CD4-positive, alpha-beta T cell treated with Interleukin-12 subunit alpha and Interleukin-12 subunit beta, for 1 hour (primary cell): ENCODE results near the gene TM6SF1.
"Not testable (repeated sequence)": the region's sequence is repeated elsewhere in the genome, so short reads cannot be mapped to it uniquely, and the experiment has no call there.

Source experiments
- DNase-seq: peaks from one replicate; pipeline ENCODE4 v3.0.0-alpha.2; 2020

Gene TM6SF1

DNA sequence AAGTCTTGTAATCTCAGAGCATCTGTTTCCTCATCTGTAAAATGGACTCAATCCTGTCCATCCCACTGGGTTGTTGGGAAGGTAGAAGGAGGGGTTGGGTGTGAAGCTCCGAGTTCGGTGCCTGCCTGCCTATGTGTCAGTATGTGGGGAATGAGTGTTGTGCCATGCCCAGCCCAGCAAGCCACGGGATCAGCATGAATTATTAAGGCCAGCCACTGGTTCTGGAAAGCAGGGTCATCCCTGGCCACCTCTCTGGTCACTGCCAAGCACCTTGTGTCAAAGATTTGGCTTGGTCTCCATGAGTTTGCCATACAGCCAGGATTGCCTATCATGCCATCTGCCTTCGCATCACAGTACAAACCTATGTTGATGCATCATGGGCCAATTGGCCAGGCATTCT lies 11.5 kb downstream of the TM6SF1 start:
- DNase-seq = no peak

DNA sequence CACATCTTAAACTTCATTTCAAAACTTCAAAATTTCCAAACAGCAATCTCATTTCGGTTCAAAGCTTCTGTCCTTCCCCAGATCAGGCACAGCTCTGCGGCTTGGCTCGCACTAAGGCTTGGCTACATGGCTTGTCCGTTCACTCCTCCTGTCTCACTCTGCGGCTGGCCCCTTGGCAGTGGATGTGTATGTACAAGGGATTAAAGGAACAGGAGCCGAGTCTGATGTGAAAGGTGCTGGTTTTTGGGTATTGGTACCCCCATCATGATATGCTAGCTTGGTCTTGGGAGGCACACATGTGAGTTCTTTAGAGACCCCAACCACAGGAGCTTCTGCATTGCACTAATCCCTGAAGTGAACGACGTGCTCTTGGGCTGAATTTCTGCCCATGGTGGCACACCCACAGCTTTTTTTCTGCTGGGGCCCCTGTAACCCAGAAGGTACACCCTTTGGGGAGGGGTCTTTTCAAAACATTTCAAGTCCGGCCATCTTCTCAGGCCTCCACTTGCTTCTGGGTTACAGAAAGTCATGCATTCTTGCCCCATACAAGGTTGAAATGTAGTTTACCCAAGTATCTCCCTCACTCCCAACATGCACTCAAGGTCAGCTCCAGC lies 12.6 kb downstream of the TM6SF1 start:
- DNase-seq = no peak

GRCh38 chr15:83123529-83123928 lies 16.1 kb downstream of the TM6SF1 start:
- no peak for DNase-seq

- DNase-seq = no peak
Measured at GRCh38 chr15:83127547-83128150, 20.2 kb downstream of the TM6SF1 start.

DNA sequence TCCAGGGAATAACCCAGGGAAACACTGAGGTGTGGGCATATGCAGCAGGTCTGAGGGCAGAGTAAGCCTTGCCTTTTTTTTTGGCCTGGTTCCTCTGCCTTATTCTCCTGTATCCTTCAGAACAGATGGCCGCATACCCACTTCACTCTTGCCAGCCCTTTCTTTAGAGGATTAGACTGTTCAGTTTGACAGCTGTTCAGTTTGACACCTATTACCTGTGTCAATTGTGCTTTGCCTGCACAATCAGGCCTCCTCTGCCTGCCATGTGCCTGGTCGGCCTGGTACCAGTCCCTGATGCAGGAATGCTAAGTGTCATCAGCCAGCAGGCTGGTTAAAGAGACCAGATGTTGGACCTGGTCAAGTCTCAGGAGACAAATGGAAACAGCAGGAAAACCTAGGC lies 22.3 kb downstream of the TM6SF1 start:
- no peak for DNase-seq

DNA sequence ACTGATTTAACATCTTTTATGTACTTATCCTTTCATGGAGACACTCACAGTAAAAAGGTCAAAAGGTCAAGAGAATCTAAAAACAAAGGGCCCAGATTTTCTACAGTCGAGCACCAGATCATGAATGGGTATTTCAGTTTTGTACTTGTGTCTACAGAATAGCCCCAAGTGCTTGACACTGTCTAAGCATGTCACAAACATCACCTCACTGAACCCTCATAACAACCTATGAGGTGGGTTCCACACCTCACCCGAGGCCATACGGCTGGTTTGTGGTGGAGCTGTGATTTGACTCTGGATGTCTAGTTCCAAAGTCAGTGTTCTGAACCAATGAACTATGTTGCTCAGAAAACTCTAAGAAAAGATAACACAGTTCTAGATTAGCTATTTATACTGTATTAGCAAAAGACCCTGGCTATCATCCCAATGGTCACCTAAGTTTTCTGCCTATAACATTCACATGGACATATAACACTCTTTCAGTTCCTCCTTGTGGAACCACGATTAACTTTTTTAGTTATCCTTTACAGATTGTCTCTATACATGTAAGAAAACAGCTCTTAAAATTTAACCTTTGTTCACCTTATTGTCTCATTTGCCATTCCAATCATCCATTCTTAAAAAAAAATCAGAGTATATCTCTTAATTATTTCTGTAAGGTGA lies 25.5 kb downstream of the TM6SF1 start:
- DNase-seq = no peak

DNA sequence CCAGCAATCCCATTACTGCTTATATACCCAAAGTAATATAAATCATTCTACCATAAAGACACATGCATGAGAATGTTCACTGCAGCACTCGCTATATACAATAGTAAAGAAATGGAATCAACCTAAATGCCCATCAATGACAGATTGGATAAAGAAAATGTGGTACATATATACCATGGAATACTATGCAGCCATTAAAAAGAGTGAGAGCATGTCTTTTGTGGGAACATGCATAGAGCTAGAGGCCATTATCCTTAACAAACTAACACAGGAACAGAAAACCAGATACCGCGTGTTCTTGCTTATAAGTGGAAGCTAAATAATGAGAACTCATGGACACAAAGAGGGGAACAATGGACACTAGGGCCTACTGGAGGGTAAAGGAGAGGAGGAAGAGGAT lies 34.7 kb downstream of the TM6SF1 start:
- not testable (repeated sequence) for DNase-seq

- DNase-seq = no peak
Measured at GRCh38 chr15:83144771-83145170, 37.3 kb downstream of the TM6SF1 start.

DNA sequence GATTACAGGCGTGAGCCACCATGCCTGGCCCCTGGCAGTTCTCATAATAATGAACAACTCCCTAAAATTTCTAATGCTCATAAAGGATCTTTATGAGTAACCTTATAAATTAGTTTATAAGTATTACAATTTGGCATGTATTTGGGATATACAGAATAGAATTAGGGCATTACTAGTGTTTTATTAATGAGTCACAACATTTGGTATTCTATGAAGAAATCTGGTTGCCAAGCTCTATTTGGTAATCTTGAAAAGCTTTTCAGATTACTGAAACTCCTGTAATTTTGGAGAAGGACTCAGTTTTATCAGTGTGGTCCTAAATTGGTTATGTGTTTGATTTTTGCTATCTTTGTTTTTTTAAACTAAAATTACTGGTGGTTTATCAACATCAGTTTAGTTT lies 45.8 kb downstream of the TM6SF1 start:
- no peak for DNase-seq

- DNase-seq = no peak
Measured at GRCh38 chr15:83155942-83156341, 48.5 kb downstream of the TM6SF1 start.

DNA sequence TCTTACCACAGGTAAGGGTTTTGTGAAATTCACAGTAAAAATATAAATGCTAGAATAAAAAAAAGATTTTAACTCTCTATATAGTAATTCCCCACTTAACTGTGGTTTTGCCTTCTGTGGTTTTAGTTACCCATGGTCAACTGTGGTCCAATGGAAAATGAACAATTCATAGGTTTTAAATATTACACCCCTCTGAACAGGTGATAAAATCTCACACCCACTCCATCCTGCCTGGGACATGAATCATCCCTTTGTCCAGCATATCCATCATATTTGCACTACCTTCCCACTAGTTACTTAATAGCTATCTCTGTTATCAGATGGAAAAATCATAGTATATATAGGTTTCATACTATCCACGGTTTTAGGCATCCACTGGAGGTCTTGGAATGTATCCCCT lies 50.9 kb downstream of the TM6SF1 start:
- no peak for DNase-seq

- DNase-seq = no peak
Measured at GRCh38 chr15:83160741-83161140, 53.3 kb downstream of the TM6SF1 start.

DNA sequence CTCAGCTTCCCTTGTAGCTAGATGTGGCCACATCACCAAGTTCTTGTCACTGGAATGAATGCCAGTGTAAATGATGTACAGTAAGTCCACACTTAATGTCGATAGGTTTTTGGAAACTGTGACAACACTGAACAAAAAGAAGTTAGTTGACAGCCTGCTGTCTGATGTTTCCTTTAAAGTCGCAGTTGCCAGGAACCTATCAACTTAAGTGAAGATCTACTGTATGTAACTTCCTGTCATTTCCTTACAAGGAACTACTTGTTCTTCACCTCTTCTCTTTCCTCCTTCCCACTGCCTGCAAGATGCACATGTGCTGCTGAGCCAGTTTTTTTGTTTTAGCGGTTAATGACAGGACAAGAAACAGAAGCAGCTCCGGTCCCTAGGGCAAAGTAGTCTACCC lies 55.6 kb downstream of the TM6SF1 start:
- no peak for DNase-seq

- no peak for DNase-seq
Measured at GRCh38 chr15:83164111-83164770, 56.8 kb downstream of the TM6SF1 start.

DNA sequence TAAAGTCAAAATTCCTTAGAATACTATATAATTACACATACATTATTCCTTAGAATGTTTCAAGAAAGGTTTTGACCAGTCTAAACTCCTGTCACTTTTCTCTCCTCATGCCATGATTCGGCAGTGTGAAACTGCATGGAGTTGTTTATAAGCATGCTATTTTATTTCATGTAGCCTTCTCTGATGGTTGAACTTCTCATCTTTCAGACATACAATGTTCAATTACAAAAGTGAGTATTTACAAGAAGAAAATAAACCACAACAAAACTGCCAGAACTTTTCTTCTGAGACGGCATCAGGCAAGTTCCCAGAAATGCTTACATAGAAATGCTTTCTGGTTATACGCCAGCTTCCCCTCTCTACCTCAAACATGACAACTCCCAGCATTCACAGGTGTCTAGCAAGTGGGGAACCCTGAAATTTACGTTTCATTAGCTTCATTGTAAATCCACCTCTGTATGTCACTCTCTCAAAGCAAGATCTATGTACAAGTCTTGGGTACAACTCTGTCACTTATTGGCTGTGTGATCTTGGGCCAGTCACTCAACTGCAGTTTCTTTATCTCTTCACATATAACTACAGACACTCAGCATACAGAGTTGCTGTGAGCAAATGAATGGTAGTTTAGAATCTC lies 57.4 kb downstream of the TM6SF1 start:
- no peak for DNase-seq

- no peak for DNase-seq
Measured at GRCh38 chr15:83166218-83166617, 58.8 kb downstream of the TM6SF1 start.

DNA sequence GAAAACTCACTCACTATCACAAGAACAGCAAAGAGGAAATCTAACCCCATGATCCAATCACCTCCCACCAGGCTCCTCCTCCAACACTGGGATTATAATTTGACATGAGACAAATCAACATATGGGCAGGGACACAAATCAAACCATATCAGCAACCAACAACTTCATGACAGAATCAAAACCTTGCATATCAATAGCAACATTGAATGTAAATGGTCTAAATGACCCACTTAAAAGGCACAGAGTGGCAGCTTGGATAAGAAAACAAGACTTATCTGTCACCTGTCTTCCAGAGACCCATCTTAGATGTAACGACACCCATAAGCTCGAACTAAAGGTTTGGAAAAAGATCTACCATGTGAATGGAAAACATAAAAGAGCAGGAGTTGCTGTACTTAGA lies 59.4 kb downstream of the TM6SF1 start:
- DNase-seq = no peak

DNA sequence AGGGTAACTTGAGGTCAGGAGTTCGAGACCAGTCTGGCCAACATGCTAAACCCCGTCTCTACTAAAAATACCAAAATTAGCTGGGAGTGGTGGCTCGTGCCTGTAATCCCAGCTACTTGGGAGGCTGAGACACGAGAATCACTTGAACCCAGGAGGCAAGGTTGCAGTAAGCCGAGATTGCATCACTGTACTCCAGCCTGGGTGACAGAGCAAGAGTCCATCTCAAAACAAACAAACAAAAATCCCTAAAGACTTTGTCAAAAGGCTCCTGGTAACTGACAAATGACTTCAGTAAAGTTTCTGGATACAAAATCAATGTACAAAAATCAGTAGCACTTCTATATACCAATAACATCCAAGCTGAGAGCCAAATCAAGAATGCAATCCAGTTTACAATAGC lies 62.1 kb downstream of the TM6SF1 start:
- DNase-seq = not testable (repeated sequence)

- DNase-seq = no peak
Measured at GRCh38 chr15:83170474-83171165, 63.2 kb downstream of the TM6SF1 start.

DNA sequence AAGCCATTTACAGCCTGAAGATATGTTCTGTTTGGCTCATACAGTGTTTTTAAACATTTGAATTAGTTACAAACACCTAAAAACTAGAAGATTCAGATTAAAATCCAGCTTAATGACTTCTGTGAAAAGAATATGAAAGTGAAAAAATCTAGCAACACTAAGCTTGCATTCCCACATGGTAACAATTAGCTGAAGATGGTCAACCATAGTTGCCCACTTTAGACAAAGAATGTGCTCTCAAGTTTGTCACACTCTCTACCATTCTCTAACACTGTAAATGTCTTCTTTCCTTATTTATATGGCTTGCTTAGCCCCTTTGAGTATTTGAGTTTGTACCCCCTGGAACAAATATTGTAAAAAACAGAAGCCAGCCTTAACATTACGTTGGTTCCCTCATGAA lies 67.4 kb downstream of the TM6SF1 start:
- no peak for DNase-seq

DNA sequence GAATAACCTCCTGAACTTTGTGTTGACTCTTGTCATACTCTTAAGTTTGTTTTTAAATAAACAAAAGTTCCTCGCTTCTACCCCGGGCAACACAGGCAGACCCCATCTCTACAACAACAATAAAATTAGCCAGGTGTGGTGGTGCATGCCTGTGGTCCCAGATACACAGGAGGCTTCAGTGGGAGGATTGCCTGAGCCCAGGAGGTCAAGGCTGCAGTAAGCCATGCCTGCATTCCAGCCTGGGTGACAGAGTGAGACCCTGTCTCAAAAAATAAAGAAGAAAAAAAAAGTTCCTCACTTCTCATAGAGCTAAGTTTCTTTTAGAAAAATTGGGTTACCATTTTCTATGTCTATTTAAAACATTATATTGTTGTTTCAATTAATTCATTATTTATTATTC lies 70.9 kb downstream of the TM6SF1 start:
- no peak for DNase-seq

- DNase-seq = no peak
Measured at GRCh38 chr15:83178869-83179325, 71.5 kb downstream of the TM6SF1 start.

DNA sequence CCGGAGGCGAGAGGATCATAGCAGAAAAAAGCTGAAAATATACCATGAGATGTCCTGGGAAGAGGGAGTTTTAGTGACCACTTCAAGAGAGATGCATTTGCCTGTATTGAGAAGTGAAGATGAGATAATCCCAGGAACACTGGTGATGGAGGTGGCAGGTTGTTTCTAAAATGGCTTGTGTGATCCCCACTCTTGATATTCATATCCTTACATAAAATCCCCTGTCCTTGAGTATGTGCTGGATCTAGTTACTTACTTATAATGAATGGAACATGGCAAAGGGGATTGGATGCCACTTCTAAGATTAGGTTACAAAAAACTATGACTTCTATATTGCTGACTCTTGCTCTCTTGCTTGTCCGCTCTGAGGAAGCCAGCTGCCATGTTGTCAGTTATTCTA lies 78.1 kb downstream of the TM6SF1 start:
- no peak for DNase-seq
